A673 (cell line): ENCODE results near the gene ABI2.

Source experiments
- EZH2 ChIP-seq: fragments of 200-600 bp; sonication (generic); IDR thresholded peaks from 2 replicates; pipeline ENCODE4 v1.6.1; 2017; ENCODE audit warnings: borderline replicate concordance, low read depth, mild to moderate bottlenecking, mixed read lengths, antibody characterized with exemption, low read length; ENCODE audit not compliant: poor library complexity, severe bottlenecking
- TF ChIP-seq, protein P1 (sequence below): fragments of 300-800, 200-600 bp; sonication (generic); conservative IDR thresholded peaks from 2 replicates; pipeline ENCODE4 v1.5.1; 2017; ENCODE audit warnings: low read depth, mild to moderate bottlenecking, antibody characterized with exemption, low read length, moderate library complexity, mixed read lengths

DNA sequence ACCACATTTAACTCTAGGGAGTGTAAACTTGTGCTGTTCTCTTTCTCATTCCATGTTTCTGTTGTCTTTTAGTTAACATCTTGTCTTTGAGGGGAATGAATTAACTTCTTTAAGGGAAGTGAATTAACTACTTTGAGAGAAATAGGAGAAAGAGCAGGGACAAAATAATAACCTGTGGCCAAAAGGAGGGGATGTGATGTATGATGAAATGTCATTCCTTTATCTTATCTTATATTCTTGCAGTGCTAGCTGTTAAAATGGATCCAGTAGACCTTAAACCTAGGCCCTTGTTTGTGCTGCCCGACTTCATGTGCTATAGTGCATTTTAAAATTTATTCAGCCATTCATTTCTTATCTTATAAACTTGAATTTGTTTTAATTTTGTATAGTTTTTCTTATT lies 18.4 kb downstream of the ABI2 start:
- TF ChIP-seq, protein P1, sequence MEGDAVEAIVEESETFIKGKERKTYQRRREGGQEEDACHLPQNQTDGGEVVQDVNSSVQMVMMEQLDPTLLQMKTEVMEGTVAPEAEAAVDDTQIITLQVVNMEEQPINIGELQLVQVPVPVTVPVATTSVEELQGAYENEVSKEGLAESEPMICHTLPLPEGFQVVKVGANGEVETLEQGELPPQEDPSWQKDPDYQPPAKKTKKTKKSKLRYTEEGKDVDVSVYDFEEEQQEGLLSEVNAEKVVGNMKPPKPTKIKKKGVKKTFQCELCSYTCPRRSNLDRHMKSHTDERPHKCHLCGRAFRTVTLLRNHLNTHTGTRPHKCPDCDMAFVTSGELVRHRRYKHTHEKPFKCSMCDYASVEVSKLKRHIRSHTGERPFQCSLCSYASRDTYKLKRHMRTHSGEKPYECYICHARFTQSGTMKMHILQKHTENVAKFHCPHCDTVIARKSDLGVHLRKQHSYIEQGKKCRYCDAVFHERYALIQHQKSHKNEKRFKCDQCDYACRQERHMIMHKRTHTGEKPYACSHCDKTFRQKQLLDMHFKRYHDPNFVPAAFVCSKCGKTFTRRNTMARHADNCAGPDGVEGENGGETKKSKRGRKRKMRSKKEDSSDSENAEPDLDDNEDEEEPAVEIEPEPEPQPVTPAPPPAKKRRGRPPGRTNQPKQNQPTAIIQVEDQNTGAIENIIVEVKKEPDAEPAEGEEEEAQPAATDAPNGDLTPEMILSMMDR: no peak
- TF ChIP-seq EZH2: no peak
